ENCODE data around the gene KRT86.

KRT86 gene

DNA sequence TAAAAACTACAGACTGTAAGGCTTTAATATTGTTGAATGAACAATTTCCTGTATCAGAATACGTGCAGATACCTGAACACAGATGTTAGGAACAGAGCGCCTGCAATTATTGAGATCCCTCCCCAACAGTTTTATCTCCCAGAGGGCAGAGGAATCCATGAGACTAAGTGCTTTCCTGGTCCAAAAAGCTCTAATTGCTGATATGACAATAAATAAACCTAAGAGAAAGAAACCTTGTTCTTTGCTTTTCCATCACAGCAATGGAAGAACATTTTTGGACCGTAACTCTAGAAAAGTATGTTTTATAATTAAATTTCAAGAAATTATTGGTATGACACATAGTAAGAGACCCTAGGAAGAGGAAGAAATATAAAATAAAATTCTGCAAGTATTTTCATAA lies 59.7 kb downstream of the KRT86 start:
- no peak for DNase-seq (ENCODE audit: low read depth)
- TF ChIP-seq, protein P1, sequence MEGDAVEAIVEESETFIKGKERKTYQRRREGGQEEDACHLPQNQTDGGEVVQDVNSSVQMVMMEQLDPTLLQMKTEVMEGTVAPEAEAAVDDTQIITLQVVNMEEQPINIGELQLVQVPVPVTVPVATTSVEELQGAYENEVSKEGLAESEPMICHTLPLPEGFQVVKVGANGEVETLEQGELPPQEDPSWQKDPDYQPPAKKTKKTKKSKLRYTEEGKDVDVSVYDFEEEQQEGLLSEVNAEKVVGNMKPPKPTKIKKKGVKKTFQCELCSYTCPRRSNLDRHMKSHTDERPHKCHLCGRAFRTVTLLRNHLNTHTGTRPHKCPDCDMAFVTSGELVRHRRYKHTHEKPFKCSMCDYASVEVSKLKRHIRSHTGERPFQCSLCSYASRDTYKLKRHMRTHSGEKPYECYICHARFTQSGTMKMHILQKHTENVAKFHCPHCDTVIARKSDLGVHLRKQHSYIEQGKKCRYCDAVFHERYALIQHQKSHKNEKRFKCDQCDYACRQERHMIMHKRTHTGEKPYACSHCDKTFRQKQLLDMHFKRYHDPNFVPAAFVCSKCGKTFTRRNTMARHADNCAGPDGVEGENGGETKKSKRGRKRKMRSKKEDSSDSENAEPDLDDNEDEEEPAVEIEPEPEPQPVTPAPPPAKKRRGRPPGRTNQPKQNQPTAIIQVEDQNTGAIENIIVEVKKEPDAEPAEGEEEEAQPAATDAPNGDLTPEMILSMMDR (conservative IDR thresholded peaks at IDR 0.05; ENCODE audit: low read depth, low read length): no peak
- no peak overlapping the region for H3K4me3 ChIP-seq (ENCODE audit: low read depth, low read length)

- DNase-seq (ENCODE audit: low read depth): no peak
- TF ChIP-seq, protein P1 (conservative IDR thresholded peaks at IDR 0.05; ENCODE audit: low read depth, low read length): no peak
- H3K4me3 ChIP-seq (ENCODE audit: low read depth, low read length): no peak overlapping the region
These were observed 61.3 kb downstream of the KRT86 start for GRCh38 chr12:52335598-52336262.

DNA sequence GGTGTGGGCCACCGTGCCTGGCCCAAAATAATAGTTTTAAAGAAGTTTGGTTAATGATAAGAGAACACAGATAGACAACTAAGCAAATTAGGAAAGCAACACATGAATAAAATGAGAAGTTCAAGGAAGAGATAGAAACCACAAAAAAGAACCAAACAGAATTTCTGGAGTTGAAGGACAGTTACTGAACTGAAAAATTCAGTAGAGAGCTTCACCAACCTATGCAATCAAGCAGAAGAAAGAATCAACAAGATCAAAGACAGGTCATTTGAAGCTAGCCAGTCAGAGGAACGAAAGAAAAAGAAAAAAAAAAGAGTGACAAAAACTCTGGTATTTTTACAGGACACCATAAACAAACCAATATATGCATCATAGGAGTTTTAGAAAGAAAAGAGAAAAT lies 62.2 kb downstream of the KRT86 start:
- TF ChIP-seq, protein P1 (conservative IDR thresholded peaks at IDR 0.05; ENCODE audit: low read depth, low read length): no peak
- no peak for DNase-seq (ENCODE audit: low read depth)
- H3K4me3 ChIP-seq (ENCODE audit: low read depth, low read length): no peak overlapping the region

- TF ChIP-seq, protein P1 (conservative IDR thresholded peaks at IDR 0.05; ENCODE audit: low read depth, low read length): no peak
- peak; percentile 24 for DNase-seq (ENCODE audit: low read depth)
- H3K4me3 ChIP-seq (ENCODE audit: low read depth, low read length): no peak overlapping the region
These were observed 62.6 kb downstream of the KRT86 start for GRCh38 chr12:52337054-52337453.

GRCh38 chr12:52338241-52338960 lies 64.0 kb downstream of the KRT86 start:
- no peak for DNase-seq (ENCODE audit: low read depth)
- no peak overlapping the region for H3K4me3 ChIP-seq (ENCODE audit: low read depth, low read length)
- TF ChIP-seq, protein P1 (conservative IDR thresholded peaks at IDR 0.05; ENCODE audit: low read depth, low read length): no peak

GRCh38 chr12:52341066-52341580 lies 66.7 kb downstream of the KRT86 start:
- H3K4me3 ChIP-seq (ENCODE audit: low read depth, low read length): no peak overlapping the region
- TF ChIP-seq, protein P1 (conservative IDR thresholded peaks at IDR 0.05; ENCODE audit: low read depth, low read length): no peak
- no peak for DNase-seq (ENCODE audit: low read depth)

All from choroid plexus epithelial cell (primary cell).